Measurements from ENCODE around the gene PDE1C. TPM values are rescaled to one million over a fixed set of nuclear protein-coding genes. Genes with fewer than 3 reads are reported as not detected.

PDE1C gene
- total and polyA plus RNA-seq, 2 of the 4 experiments (the other 2 are of a cell fraction): 14.2 to 61.5 TPM

GRCh38 chr7:32018845-32019578 lies 51.2 kb downstream of the PDE1C start:
- H3K4me2 ChIP-seq (ENCODE audit: low read depth, low read length): peak overlapping the region; percentile 16; the same call in 1 of the 2 replicates
- ChIA-PET POLR2A (ENCODE audit: unreplicated experiment) (no interaction called here), CTCF (no interaction called here)
- no peak overlapping the region for H3K23ac ChIP-seq (ENCODE audit: low read depth, low read length)
- peak overlapping the region; percentile 96; the same call in 1 of the 2 replicates for H4K5ac ChIP-seq (ENCODE audit: low read depth, low read length)
- H3K4me1 ChIP-seq (ENCODE audit: control insufficient read depth, insufficient read depth, low read length): peaks cover 14% of the 10 kb centered on the region
- dilution Hi-C loops (cut with HindIII; ENCODE audit: low sequenced_read_pairs, unreplicated experiment) (no loop called here), in situ Hi-C loops (cut with MboI; ENCODE audit: low sequenced_read_pairs) (no loop called here), intact Hi-C loops (cut with micrococcal nuclease) (no loop called here)
- H3K27ac ChIP-seq (ENCODE audit: insufficient read depth, low read length): no peak overlapping the region; the same call in 1 of the 2 replicates
- H4K20me1 ChIP-seq (ENCODE audit: insufficient read depth, low read length): no peaks in the 10 kb centered on the region
- no peak overlapping the region for H2AFZ ChIP-seq (replicated peaks; ENCODE audit: low read length, poor library complexity)
- 0 out of 2 replicates have a peak, but pooled peaks cover 3% of the 10 kb centered on the region for H3K36me3 ChIP-seq (ENCODE audit: control insufficient read depth, insufficient read depth, low read length)
- no peak overlapping the region for H3K4me3 ChIP-seq (ENCODE audit: insufficient read depth, low read depth, low read length)
- BruUV-seq (replicated peaks): no TSS peak
- DNase-seq (peak; percentile 25), ATAC-seq (ENCODE audit: low read depth) (peak; percentile 57; the same call in 1 of the 2 replicates)
- H3K9ac ChIP-seq (ENCODE audit: low read depth, low read length): no peak overlapping the region
- H2BK120ac ChIP-seq (ENCODE audit: low read depth, low read length): peak overlapping the region; percentile 9; the same call in 1 of the 2 replicates
- no peak overlapping the region for H3K14ac ChIP-seq (replicated peaks; ENCODE audit: low read depth, low read length)
- H3K56ac ChIP-seq (ENCODE audit: extremely low read depth, insufficient read depth, low read length): no peak overlapping the region
- no peaks in the 10 kb centered on the region for H3K9me3 ChIP-seq (ENCODE audit: control insufficient read depth, insufficient read depth, low read length)
- no peak overlapping the region for H4K91ac ChIP-seq (ENCODE audit: insufficient read depth, low read depth, low read length)
- no peaks in the 10 kb centered on the region for H3K9me1 ChIP-seq (ENCODE audit: insufficient read depth, low read length)
- no peaks in the 10 kb centered on the region for H3K27me3 ChIP-seq (ENCODE audit: control insufficient read depth, insufficient read depth, low read length)
- H2BK20ac ChIP-seq (ENCODE audit: low read depth, low read length): 0 out of 2 replicates have a peak overlapping the region, but pooled peaks have one; percentile 50
- H2BK5ac ChIP-seq (ENCODE audit: low read depth, low read length, poor library complexity, severe bottlenecking): peak overlapping the region; percentile 96
- peaks cover 0 to 13% of the 10 kb centered on the region in 2 experiments; a peak in 2 of 4 replicates for H3K79me1 ChIP-seq (ENCODE audit: low read depth in 1 of 2, low read length in 2 of 2)
- no peak overlapping the region; the same call in 2 of the 3 replicates for H2BK15ac ChIP-seq (ENCODE audit: low read depth, low read length)
- H2AK5ac ChIP-seq (ENCODE audit: low read depth, low read length): no peak overlapping the region
- WGBS, 2 experiments (ENCODE audit: extremely low coverage in 2 of 2, insufficient read length in 1 of 2): 40% methylated on average over 1 of the region's 2 CpGs; no CpG with 5 or more reads in 1 of the 2 experiments
- no peak overlapping the region for H2AK9ac ChIP-seq (replicated peaks; ENCODE audit: low read depth, low read length, poor library complexity)
- H3K18ac ChIP-seq (ENCODE audit: low read depth, low read length): peak overlapping the region; percentile 100; the same call in 1 of the 2 replicates
- peak overlapping the region; percentile 7; the same call in 1 of the 2 replicates for H3K4ac ChIP-seq (ENCODE audit: low read depth, low read length)
- peak overlapping the region in 1 of 2 experiments; percentile 1; a peak in 1 of 4 replicates for H4K8ac ChIP-seq (ENCODE audit: low read depth in 2 of 2, low read length in 2 of 2)
- TF ChIP-seq MAFK (IDR thresholded peaks at IDR 0.05; ENCODE audit: low read depth, low read length) (no peak), RFX5 (IDR thresholded peaks at IDR 0.05; ENCODE audit: low read depth, low read length) (no peak), USF2 (IDR thresholded peaks at IDR 0.05; ENCODE audit: low read depth, low read length) (no peak), CHD1 (IDR thresholded peaks at IDR 0.05; ENCODE audit: low read depth, low read length) (no peak), RAD21 (IDR thresholded peaks at IDR 0.05; ENCODE audit: low read length) (no peak), POLR2A (IDR thresholded peaks at IDR 0.05; ENCODE audit: low read depth, low read length) (no peak), MAZ (IDR thresholded peaks at IDR 0.05; ENCODE audit: borderline replicate concordance, low read depth, low read length) (no peak), CEBPB (IDR thresholded peaks at IDR 0.05; ENCODE audit: low read depth, low read length) (no peak), ELK1 (IDR thresholded peaks at IDR 0.05; ENCODE audit: borderline replicate concordance, low read depth, low read length) (no peak), CTCF (conservative IDR thresholded peaks at IDR 0.05; ENCODE audit: low read depth, low read length) (no peak), BHLHE40 (IDR thresholded peaks at IDR 0.05; ENCODE audit: low read depth, low read length) (no peak), SMC3 (IDR thresholded peaks at IDR 0.05; ENCODE audit: low read depth, low read length) (no peak), FOS (IDR thresholded peaks at IDR 0.05; ENCODE audit: low read depth, low read length) (no peak), NFE2L2 (IDR thresholded peaks at IDR 0.05; ENCODE audit: low read depth, low read length) (no peak)

All from IMR-90 (cell line).